ENCODE results near the gene IGHMBP2.
"Not testable (repeated sequence)": the region's sequence is repeated elsewhere in the genome, so short reads cannot be mapped to it uniquely, and the experiment has no call there.

Gene IGHMBP2

DNA sequence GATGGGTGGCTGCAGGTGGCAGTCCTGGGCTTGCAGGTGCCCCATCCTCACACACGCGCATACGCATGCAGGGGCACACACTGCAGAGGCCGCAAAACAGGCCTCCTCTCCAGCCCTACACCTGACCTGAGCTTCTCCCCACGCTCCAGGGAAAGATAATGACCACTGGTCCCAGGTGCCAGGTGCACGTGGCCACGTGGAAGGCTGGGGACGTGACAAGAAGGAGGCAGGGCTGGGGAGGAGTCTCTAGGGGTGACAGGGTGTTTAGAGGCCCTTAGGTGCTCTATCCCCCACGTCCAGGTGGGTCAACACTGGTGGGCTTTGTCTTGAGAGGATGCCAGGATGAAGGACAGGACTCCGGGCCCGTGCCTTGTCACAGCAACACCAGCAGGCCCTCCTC is 38.5 kb upstream of the IGHMBP2 start:
- DNase-seq (ENCODE audit: insufficient read length, low spot score) (no peak), FAIRE-seq (no peak)
- TF ChIP-seq SPI1 (IDR thresholded peaks at IDR 0.05; ENCODE audit: low read depth, low read length), result no peak
- no peak for TF ChIP-seq PAX5 (IDR thresholded peaks at IDR 0.05; ENCODE audit: insufficient read depth, low read length, severe bottlenecking)
- TF ChIP-seq POLR2A (IDR thresholded peaks at IDR 0.05; ENCODE audit: low read depth, low read length), result no peak
- no peak for TF ChIP-seq POU2F2 (IDR thresholded peaks at IDR 0.05; ENCODE audit: low read depth, low read length)
- no peak for TF ChIP-seq POLR2AphosphoS5 (IDR thresholded peaks at IDR 0.05; ENCODE audit: low read depth, low read length)
- no peak for TF ChIP-seq TAF1 (IDR thresholded peaks at IDR 0.05; ENCODE audit: low read depth, low read length)

DNA sequence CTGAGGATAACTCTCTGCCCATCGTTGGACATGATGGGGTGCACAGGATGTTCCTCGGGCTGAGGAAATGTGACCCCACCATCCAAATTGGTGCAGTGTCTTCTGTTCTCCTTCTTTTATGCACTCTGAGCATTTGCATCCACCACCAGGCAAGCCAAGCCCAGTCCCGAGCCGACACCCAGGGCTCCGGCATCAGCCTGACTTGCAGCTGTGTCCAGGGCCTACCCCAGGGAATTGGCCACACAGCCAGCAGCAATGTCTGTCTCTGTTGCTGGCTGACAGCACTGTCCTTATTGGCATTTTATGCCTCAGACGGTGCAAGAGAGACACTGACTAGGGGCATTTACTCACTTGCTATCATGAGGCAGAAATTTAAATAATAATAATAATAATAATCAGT is 36.6 kb upstream of the IGHMBP2 start:
- FAIRE-seq (no peak), DNase-seq (ENCODE audit: insufficient read length, low spot score) (no peak)
- no peak for TF ChIP-seq SPI1 (IDR thresholded peaks at IDR 0.05; ENCODE audit: low read depth, low read length)
- TF ChIP-seq TAF1 (IDR thresholded peaks at IDR 0.05; ENCODE audit: low read depth, low read length), result no peak
- TF ChIP-seq PAX5 (IDR thresholded peaks at IDR 0.05; ENCODE audit: insufficient read depth, low read length, severe bottlenecking), result no peak
- TF ChIP-seq POLR2AphosphoS5 (IDR thresholded peaks at IDR 0.05; ENCODE audit: low read depth, low read length), result no peak
- no peak for TF ChIP-seq POLR2A (IDR thresholded peaks at IDR 0.05; ENCODE audit: low read depth, low read length)
- no peak for TF ChIP-seq POU2F2 (IDR thresholded peaks at IDR 0.05; ENCODE audit: low read depth, low read length)

DNA sequence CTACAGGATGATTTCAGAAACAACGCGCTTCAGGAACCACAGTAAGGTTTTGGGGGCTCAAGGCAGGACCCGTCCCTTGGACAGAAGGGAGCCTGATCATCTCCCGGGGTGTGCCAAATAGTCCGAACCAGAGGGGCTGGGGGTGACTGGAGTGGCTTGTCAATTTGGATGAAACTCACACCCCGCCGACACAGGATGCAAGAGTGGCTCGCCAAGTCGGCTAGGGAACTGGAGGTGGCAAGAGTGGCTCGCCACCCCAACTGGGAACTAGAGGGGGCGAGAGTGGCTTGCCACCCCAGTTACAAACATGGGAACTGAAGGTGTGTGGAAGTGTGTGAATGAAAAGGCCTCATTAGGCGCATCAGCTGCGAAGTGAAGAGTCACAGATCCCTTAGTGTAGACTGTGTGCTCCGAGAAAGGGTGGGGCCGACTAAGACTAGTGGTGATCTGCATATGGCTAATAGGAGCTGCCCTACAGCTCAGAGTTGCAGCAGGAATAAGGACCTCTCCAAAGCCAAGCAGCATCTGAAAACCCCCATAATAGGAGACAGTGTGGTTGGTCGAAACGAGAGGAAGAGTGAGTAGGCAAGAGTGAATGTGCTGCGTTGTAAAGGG is 35.4 kb upstream of the IGHMBP2 start:
- no peak for FAIRE-seq
- DNase-seq (ENCODE audit: insufficient read length, low spot score), result no peak
- no peak for TF ChIP-seq POLR2AphosphoS5 (IDR thresholded peaks at IDR 0.05; ENCODE audit: low read depth, low read length)
- TF ChIP-seq POLR2A (IDR thresholded peaks at IDR 0.05; ENCODE audit: low read depth, low read length), result no peak
- no peak for TF ChIP-seq SPI1 (IDR thresholded peaks at IDR 0.05; ENCODE audit: low read depth, low read length)
- no peak for TF ChIP-seq PAX5 (IDR thresholded peaks at IDR 0.05; ENCODE audit: insufficient read depth, low read length, severe bottlenecking)
- TF ChIP-seq POU2F2 (IDR thresholded peaks at IDR 0.05; ENCODE audit: low read depth, low read length), result no peak
- no peak for TF ChIP-seq TAF1 (IDR thresholded peaks at IDR 0.05; ENCODE audit: low read depth, low read length)

DNA sequence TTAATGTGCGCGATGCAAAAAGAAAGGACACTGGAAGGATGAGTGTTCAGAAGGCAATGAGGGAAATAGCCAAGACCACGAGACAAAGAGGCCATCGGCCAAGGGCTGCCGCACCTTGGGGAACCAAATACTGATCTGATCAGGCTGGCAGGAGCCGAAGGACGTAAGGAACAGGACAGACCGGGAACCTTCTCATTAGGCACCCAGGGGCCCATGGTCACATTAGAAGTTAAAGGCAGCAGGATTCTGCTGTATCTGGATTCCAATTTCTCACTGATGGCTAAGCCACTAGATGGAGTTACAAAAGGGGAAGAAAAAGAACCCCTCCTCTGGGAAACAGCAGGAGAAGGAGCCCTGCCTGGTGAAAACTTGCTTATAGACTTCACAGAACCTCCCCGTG is 33.2 kb upstream of the IGHMBP2 start:
- TF ChIP-seq POLR2A (IDR thresholded peaks at IDR 0.05; ENCODE audit: low read depth, low read length) (no peak), TAF1 (IDR thresholded peaks at IDR 0.05; ENCODE audit: low read depth, low read length) (no peak), POU2F2 (IDR thresholded peaks at IDR 0.05; ENCODE audit: low read depth, low read length) (no peak), SPI1 (IDR thresholded peaks at IDR 0.05; ENCODE audit: low read depth, low read length) (no peak), PAX5 (IDR thresholded peaks at IDR 0.05; ENCODE audit: insufficient read depth, low read length, severe bottlenecking) (no peak)
- DNase-seq (ENCODE audit: insufficient read length, low spot score) (no peak), FAIRE-seq (no peak)

DNA sequence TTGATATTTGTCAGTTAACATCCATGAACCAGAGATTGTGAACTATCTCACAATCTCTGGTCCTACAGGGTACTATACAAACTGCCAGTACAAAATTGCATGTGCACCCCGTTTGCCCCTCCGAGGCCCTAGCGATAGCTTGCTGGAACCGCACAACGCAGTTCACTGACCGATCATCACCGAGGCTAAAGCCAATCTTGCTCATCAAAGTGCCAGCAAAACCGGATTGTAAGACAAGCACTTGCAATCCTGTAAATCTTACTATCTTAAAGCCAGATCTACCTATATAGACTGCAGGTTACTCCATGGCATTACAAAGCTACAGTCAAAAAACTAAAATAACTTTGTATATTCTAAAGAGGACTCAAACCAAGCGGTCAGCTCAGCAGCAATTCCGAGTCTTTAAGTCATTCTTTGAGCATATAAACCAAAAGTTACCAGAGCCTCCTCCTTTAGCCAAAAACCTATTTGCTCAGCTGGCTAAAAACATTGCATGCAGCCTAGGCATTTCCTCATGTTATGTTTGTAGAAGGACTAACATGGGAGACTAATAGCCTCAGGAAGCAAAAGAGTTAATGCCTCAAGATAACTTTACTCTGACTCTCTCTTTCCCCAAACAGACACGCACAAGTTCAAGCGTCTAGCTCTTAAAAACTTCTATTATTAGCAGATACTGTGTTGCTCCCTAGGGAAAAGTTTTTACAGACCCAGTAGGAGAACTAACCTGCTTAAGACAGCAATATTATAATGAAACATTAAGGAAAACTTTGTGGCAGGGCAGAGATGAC is 31.3 kb upstream of the IGHMBP2 start:
- no peak for DNase-seq (ENCODE audit: insufficient read length, low spot score)
- FAIRE-seq, result no peak
- no peak for TF ChIP-seq TAF1 (IDR thresholded peaks at IDR 0.05; ENCODE audit: low read depth, low read length)
- TF ChIP-seq POU2F2 (IDR thresholded peaks at IDR 0.05; ENCODE audit: low read depth, low read length), result no peak
- no peak for TF ChIP-seq PAX5 (IDR thresholded peaks at IDR 0.05; ENCODE audit: insufficient read depth, low read length, severe bottlenecking)
- TF ChIP-seq POLR2A (IDR thresholded peaks at IDR 0.05; ENCODE audit: low read depth, low read length), result no peak
- no peak for TF ChIP-seq POLR2AphosphoS5 (IDR thresholded peaks at IDR 0.05; ENCODE audit: low read depth, low read length)
- TF ChIP-seq SPI1 (IDR thresholded peaks at IDR 0.05; ENCODE audit: low read depth, low read length), result no peak

DNA sequence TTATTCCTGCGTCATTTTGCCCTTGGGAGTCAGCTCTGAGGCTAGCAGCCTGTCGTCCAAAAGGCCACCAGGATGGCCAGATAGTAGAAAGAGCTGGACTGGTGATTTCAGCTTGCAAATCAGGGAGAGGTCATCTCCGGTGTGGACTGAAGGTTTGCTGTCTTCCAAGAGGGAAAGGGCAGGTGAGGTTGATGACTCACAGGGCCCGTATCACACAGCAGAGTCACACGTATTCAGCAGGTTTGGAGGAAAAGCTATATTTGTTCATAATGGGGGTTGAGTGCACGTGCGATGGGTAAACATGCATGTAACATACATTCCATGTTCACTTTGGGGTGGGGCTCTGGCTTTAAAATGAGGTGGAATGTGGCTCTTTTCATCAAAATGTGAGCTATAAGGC is 25.7 kb upstream of the IGHMBP2 start:
- TF ChIP-seq POU2F2 (IDR thresholded peaks at IDR 0.05; ENCODE audit: low read depth, low read length) (no peak), SPI1 (IDR thresholded peaks at IDR 0.05; ENCODE audit: low read depth, low read length) (no peak), PAX5 (IDR thresholded peaks at IDR 0.05; ENCODE audit: insufficient read depth, low read length, severe bottlenecking) (no peak), POLR2AphosphoS5 (IDR thresholded peaks at IDR 0.05; ENCODE audit: low read depth, low read length) (no peak)
- DNase-seq (ENCODE audit: insufficient read length, low spot score) (no peak), FAIRE-seq (no peak)

DNA sequence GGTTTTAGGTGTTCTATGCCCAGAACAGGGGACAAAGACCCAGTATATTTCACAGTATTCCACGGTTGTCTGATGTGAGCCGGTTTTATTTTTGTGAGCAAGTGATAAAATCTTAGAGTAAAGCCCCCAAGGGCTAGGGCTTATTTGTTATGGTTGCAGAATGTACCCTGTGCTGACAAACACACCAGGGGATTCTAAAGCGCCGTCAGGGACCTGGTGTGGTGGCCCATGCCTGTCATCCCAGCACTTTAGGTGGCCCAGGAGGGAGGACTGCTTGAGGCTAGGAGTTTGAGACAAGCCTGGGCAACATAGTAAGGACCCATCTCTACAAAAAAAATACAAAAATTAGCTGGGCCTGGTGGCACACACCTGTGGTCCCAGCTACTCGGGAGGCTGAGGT is 22.8 kb upstream of the IGHMBP2 start:
- no peak for DNase-seq (ENCODE audit: insufficient read length, low spot score)
- no peak for TF ChIP-seq POU2F2 (IDR thresholded peaks at IDR 0.05; ENCODE audit: low read depth, low read length)
- TF ChIP-seq POLR2AphosphoS5 (IDR thresholded peaks at IDR 0.05; ENCODE audit: low read depth, low read length), result no peak
- TF ChIP-seq POLR2A (IDR thresholded peaks at IDR 0.05; ENCODE audit: low read depth, low read length), result no peak
- TF ChIP-seq SPI1 (IDR thresholded peaks at IDR 0.05; ENCODE audit: low read depth, low read length), result no peak
- no peak for TF ChIP-seq PAX5 (IDR thresholded peaks at IDR 0.05; ENCODE audit: insufficient read depth, low read length, severe bottlenecking)
- no peak for TF ChIP-seq TAF1 (IDR thresholded peaks at IDR 0.05; ENCODE audit: low read depth, low read length)
- no peak for FAIRE-seq

DNA sequence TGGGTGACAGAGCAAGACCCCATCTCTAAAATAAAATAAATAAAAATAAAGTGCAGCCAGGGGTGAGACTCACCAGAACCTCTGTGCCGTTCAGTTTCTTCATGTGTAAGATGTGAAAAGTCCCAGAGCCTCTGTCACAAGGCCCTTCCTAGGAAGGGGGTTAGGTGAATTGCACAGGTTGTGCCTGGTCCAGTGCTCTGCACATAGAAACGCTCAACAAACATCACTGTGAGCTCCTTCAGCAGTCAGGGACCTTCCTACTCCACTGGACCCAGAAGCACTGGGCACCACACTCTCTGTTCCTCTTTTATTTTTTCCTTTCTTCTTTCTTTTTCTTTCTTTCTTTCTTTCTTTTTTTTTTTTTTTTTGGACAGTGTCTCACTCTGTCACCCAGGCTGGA is 22.4 kb upstream of the IGHMBP2 start:
- TF ChIP-seq SPI1 (IDR thresholded peaks at IDR 0.05; ENCODE audit: low read depth, low read length), result peak; percentile 42; the same call in 1 of the 2 replicates
- TF ChIP-seq PAX5 (IDR thresholded peaks at IDR 0.05; ENCODE audit: insufficient read depth, low read length, severe bottlenecking), result no peak
- FAIRE-seq (no peak), DNase-seq (ENCODE audit: insufficient read length, low spot score) (no peak)

DNA sequence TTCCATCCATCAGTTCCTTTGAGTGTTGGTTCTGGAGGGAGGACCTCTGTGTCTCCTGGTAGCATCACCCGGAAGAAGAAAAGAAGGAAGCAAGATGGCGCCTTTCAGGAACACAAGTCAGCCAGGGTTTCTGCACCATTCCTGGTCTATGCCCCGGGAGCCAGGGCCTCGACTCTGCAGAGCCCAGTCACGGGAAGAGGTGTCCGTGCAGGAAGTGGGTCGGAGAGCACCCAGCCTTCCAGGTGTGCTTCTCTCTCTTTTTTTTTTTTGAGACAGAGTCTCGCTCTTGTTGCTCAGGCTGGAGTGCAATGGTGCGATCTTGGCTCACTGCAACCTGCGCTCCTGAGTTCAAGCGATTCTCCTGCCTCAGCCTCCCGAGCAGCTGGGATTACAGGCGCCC is 21.3 kb upstream of the IGHMBP2 start:
- TF ChIP-seq PAX5 (IDR thresholded peaks at IDR 0.05; ENCODE audit: insufficient read depth, low read length, severe bottlenecking), result no peak
- no peak for TF ChIP-seq TAF1 (IDR thresholded peaks at IDR 0.05; ENCODE audit: low read depth, low read length)
- no peak for TF ChIP-seq POLR2A (IDR thresholded peaks at IDR 0.05; ENCODE audit: low read depth, low read length)
- TF ChIP-seq SPI1 (IDR thresholded peaks at IDR 0.05; ENCODE audit: low read depth, low read length), result no peak
- TF ChIP-seq POLR2AphosphoS5 (IDR thresholded peaks at IDR 0.05; ENCODE audit: low read depth, low read length), result no peak
- TF ChIP-seq POU2F2 (IDR thresholded peaks at IDR 0.05; ENCODE audit: low read depth, low read length), result no peak
- no peak for FAIRE-seq
- no peak for DNase-seq (ENCODE audit: insufficient read length, low spot score)

DNA sequence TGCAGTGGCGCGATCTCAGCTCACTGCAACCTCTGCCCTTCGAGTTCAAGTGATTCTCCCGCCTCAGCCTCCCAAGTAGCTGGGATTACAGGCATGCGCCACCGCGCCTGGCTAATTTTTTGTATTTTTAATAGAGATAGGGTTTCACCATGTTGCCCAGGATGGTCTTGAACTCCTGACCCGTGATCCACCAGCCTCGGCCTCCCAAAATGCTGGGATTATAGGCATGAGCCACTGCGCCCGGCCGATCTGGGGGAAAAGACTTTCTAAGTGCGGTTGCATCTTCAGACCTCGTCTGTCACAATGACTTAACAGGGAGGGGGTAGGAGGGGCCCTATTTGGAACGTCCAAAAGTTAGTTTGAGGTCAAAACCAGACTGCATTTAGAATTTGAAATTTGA is 18.9 kb upstream of the IGHMBP2 start:
- not testable (repeated sequence) for DNase-seq (ENCODE audit: insufficient read length, low spot score); FAIRE-seq

Data from GM12891 (cell line).